HG02938 (cell line): Measurements from ENCODE around the gene FNDC3B.

Experiments
- ATAC-seq: cut with Tn5 transposase; IDR thresholded peaks from one replicate; pipeline ENCODE4 v1.9.1; 2021; ENCODE audit warnings: mild to moderate bottlenecking, moderate library complexity; ENCODE audit not compliant: unreplicated experiment

Gene FNDC3B

DNA sequence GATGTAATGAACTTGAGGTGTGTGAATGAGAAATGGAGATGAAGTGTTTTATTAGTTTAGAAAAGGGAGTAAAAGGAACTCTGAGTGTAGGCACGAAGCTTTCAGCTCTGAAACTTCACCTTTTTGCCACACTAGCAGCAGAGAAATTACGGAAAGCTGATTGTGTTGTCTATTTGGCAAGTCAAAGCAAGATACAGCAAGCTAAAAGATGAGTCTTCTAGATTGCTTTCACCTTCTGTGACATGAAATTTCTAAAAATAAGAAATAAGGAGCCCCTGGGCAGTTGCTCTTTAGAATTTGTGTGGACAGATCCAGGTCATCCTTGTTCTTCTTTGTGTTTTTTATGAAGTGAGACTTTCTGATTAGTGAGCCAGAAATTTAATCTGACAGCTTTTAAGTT, 143.4 kb downstream of the FNDC3B start:
- ATAC-seq: no peak

DNA sequence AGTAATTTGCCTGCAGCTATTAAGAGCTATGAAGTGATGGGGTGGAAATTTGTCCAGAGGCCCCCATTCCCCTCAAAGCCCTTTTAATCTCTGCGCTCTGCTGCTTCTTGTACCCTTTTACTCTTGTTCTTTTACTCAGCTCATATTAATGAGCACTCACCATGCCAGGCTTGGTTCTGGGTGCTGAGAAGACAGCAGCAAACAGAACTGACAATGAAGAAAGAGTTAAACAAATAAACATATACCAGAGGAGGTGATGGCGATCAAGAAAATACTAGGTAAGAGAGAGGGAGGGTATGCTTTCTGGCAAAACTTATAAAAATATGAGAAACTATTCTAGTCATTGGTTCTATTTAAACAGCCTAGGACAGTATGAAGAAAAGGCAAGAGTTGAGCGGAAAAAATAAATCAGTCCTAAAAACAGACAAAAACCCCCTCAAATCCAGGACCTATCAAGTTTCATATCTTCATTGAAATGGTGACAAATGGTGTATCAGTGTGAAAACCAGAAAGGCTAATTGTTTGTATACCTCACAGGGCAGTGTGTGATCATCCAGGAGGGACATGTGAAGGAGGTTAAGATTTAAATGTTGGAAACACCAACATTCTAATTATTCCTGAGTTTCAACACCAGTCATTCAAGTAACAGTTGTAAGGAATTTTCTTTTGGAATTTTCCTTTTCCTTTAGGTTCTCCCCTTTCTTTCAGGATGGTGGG, 144.9 kb downstream of the FNDC3B start:
- no peak for ATAC-seq

DNA sequence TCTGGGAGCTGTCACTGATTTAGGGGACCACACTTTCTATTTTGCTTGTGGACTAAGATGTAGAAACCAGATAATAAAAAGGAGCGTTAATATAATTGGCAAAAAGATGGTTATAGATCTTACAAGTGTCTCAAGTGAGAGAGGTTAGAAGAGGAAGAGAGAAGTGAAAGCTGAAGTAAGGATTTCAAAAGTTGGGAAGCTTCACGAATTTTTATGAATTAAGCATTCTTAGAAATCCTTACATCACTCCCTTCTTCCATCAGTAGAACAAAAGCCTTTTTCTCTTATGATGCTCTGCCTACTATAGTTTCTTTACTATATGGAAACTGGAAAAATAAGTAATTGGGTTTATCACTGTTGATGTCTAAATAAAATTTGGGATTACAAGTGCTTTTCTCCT, 146.5 kb downstream of the FNDC3B start:
- ATAC-seq: no peak

DNA sequence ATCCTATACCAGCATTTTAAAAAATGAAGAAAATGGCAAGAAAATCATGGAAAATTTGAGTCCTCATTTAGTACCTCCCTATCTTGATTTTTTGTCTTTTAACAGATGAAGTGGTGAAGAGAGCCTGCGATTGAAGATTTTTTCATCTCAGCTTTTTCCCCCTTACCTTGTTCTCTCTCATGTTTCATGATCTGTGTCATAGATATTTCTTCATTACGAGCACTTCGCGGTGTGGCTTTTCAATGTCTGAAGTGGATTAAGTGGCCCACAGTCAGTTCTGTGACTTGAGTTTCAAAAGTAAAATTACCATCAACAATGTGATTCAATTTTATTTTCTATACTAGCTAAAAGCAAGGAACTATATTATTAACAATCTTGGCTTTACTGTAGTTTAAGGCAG, 147.2 kb downstream of the FNDC3B start:
- ATAC-seq: no peak

DNA sequence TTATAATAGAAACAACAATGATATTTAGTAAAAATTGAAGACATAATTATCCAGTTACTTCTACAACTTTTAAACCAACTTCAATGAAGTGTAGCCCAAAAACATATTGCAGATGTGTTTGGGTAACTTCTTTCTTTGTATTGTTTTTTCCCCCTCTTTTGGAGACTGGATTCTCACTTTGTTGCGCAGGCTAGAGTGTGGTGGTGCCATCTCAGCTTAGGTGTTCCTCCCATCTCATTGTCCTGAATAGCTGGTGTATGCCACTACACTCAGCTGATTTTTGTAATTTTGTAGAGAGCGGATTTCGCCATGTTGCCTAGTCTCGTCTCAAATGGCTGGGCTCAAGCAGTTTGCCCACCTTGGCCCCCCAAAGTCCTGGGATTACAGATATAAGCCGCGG, 148.1 kb downstream of the FNDC3B start:
- no peak for ATAC-seq

DNA sequence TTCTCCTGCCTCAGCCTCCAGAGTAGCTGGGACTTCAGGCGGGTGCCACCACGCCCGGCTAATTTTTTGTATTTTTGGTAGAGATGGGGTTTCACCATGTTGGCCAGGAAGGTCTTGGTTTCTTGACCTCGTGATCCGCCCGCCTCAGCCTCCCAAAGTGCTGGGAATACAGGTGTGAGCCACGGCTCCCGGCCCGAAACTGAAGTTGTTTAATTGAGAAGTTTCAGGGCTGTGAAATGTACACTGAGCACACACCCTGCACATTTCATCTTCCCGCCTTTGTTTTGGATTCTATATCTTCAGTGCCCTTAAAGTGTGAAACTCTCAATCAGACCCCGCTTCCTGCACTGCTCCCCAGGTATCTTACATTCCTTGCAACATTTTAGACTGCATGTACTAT, 149.1 kb downstream of the FNDC3B start:
- ATAC-seq: no peak

DNA sequence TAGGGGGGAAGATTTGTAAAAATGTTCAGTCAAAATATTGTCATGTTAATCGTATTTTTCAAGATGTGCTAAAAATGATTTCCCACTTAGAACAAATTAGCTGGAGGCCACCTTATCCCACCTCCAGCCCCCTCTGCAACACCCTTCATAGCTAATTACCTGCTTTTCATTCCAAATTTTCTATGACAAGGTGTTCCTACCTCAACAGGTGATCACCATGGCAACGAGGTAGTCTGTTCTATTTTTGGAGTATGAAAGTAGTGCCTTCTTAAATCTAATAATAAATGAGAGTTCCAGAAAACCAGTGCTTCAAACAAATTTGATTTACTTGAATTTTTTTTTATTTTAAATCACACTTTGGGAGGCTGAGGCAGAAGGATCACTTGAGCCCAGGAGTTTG, 149.8 kb downstream of the FNDC3B start:
- no peak for ATAC-seq

DNA sequence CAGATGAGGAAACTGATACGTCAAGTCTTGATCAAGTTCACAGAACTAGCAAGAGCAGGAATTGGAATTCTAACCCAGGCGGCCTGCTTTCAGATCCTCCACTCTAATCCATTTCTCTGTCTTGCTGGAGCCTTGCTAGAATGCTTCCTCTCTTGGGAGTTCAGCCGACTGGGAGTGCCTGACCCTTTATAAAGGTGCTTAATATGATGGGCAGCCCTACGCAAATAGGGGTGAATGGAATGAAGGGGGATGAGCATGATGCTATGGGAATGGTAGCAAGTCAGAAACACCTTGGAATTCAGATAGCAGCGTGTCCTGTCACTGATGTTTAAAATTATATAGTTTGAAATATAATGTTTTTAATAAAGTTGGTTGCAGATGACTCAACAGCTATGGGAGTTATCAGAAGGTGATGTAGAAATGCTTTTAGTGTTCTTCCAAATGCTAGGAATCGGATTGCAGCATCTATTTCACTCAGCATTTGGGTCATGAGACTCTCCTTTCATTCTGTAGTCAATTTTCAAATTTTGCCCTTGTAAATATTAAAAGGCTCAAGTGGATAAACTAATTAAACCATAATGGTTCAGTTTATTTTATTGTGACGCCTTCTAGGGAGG, 150.7 kb downstream of the FNDC3B start:
- ATAC-seq: no peak

DNA sequence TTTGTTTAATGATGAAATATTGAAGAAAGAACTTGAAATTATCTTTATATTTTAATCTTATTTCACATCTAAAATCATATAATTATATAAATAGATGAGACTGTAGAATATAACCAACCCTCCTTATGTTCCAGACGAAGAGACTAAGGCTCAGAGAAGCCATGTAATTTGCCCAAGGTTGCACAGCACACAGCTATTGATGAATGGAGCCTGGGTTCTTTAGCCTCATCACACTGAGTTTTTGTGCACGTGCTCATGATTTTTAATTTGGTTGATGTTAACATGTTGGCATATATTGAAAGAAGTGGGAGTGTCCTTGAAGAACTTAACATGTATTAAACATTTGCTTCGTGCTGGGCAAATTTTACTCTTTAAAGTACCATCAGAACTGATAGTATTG, 151.6 kb downstream of the FNDC3B start:
- no peak for ATAC-seq

DNA sequence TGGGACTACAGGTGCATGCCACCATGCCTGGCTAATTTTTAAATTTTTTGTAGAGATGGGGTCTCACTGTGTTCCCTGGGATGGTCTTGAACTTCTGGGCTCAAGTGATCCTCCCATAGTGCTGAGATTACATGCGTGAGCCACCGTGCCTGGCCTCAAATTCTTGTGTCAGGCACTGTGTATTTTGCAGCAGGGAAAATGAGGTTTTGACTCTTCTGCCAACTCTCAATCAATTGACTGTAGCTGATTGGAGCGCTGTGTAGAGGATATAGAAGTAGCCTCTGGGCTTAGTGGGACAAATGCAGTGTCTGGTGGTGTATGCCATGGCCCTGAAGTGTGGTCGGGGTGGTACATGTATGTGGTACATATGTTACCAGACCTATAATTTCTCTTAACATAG, 152.3 kb downstream of the FNDC3B start:
- ATAC-seq: no peak

DNA sequence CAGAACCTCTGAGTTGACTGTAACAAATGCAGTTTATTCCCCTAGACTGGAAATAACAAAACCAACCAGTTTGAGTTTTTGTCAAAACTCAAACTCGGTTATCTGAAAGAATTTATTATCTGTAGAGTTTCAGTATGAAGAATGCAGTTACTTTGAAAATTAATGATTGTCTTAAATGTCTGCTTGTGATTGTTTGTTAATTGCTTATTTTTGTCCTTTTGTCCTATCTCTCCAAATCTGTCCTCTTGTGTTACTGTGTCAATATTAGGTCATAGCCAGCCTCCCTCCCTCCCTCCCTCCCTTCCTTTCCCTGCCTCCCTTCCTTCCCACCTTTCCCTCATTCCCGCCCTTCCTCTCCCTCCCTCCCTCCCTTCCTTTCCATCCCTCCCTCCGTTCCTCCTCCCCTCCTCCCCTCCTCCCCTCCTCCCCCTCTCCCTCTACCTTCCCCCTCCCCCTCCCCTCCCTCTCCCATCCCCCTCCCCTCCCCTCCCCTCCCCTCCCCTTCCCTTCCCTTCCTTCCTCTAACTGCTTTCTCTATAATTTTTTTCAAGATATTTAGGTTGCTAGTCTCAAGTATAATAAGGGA, 153.5 kb downstream of the FNDC3B start:
- ATAC-seq: no peak

DNA sequence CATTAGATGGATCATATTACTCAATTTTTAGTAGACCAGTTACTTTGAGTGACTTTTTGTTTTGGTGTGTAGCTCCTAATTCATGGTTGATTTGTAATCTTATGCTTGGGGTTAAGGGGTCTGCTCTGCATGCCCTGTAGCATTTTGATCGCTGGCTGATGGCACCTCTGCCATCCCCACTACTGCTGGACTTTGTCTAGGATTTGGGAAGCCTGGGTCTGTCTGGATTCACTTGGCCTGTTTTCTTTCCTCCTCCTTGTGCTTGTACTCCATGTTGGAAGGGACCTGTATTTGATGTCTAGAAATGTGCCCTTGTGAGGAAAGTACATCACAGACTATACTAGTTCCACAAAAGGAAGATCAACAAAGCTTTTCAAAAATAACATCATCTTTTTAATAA, 154.1 kb downstream of the FNDC3B start:
- no peak for ATAC-seq

DNA sequence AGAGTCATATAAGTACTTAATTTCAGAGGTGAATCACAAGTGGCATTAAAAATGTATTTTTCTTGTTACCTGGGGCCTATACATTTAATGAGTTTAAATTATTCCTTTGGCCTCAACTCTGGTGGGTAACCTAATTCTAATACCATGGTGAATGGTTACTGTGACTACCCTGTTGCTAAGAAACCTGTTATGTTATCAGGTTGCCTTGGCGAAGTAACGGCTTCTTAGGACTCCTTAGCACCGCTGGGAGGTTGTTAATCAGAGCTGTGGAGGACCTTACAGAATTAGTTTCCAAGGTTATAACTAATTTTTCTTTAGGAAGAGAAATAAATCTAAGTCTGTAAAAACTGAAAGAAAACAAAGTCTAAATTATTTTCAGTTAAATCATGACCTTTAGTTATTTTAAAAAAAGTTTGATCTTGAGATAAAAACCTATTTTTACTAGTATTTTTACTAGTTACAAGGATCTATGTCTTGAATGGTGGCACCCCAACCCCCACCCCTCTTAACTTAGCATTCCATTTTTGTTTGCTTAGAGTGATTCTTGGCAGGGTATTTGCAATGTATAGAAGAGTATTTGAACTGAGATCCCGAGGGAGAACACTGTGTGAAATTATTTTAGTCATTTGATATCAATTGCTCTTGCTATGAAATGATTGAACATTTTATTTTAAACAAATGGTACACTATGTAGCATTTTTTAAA, 155.5 kb downstream of the FNDC3B start:
- ATAC-seq: no peak

DNA sequence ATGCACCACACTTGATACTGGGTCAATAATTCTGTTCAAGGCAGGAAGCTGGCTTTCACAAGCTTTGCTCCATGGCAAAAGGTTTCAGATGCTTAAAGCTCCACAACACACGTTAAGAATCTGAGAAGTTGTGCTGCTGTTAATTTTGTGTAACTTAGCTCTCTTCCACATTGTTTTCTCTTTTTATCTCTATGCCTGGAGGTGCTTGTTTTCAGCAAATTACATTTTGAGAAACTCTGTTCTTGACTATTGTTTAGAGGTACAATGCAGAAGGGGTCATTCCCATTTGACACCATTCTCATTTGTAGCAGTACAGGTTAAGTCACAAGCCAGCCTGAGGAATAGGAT, 156.0 kb downstream of the FNDC3B start:
- no peak for ATAC-seq

DNA sequence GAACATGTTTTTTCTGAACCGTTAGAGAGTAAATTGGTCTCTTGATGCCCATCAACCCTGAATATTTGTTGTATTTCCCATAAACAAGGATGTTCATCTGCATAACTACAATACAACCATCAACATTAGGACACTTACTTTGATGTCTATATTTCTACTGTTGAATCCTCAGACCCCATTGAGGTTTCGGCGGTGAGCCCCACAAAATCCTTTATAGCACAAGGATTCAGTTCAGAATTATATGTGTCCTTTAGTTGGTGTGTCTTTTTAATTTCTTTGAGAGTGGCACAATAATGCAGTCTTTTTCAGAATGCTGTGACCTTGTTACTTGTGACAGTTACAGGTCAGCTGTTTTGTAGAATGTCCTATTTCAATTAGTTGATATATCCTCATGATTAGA, 158.0 kb downstream of the FNDC3B start:
- no peak for ATAC-seq

DNA sequence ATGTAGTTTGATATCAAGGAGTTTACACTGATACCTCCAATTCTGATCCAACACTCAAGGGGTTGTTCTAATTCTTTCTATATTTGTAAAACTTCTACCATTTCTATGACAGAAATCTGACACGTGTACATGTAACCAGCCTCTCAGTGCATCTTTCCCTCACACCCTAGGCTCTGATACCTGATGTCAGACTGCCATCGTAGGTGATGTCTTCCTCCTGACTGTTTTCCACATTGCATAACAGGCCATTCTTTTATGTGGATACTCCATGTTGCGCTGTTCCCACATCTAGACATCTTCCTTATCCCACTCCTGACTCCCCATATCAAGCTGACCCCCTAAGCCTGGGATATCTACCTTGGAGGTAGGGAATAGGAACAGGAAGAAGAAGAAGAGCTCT, 159.1 kb downstream of the FNDC3B start:
- no peak for ATAC-seq

DNA sequence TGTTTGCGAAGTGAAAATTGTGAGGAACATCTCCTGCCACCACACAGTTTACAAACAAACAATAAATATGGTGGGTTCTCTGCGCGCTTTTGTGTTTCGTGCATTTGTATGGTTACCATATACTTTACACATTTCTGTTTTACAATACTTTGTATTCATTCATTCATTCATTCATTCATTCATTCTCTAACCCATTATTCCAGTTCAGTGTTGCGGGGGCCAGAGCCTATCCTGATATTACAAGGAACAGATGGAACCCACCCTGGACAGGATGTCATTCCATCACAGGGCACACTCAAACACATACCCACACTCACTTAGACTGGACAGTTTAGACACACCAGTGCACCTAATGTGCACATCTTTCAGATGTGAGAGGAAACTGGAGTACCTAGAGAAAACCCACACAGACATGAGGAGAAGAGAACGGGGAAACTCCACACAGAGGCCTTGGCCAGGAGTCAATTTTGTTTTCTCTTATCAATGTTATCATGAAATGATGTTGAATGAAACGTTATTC, 160.5 kb downstream of the FNDC3B start:
- no peak for ATAC-seq

DNA sequence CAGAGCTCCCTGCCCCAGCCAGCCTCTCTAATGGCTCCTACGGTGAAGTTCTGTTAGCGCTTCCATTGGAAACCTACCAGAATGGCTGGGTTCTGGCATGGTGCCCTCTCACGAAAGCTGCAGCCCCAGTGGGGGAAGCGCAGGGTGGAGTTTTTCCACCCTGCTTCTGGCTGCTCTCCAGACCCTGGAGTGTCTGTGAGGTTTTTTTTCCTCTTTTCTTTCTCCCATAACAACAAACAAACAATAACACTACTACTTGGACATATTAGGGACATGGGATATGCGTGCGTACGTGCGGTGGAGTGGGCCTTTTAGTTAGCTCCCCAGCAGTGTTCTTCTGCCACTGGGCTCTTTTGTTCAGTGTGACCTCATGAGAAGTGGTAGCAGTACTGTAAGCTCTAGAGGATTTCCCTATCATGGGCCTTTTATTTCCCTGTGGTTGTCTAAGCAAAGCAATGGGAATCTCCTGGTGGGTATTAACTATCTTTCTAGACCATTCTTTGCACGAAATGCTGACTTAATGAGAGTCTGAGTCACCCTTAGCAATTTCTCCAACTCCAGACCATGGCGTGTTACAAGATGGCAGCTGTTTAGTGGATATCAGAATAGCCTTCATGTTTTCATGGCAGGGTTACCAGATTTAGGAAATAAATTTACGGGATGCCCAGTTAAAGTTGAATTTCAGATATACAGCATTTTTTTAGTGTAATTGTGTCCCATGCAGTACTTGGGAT, 161.9 kb downstream of the FNDC3B start:
- no peak for ATAC-seq

DNA sequence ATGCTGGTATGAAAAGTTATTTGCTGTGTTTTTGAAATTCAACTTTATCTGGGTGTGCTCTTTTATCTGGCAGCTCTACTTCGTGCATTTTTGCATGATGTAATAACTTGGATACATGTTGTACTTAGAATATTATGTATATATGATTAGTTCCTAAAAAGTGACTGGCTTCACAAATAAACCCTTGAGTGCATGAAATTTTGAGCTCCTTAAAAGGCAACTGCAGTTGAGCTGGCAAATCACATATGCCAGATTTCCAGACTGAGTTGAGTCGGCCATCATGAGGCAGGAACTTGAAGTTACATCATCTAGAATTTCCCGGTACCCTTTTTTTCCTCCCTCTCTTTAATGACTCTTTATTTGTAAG, 162.5 kb downstream of the FNDC3B start:
- ATAC-seq: no peak

DNA sequence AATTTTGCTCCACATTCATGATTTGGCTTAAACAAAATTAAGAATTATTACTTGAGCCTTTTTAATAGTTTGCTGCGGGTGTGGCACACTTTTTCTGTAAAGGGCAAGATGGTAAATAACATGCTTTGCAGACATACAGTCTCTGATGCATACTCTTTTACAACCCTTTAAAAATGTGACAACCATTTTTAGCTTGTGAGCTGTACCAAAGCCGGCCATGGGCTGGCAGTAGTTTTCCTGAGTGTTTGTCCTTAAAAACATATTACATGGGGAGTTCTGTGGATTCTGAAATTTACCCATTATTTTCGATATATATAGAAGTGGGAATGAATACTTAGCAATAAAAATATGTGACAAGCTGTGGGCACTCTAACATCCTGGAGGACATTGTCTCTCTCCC, 163.4 kb downstream of the FNDC3B start:
- no peak for ATAC-seq

DNA sequence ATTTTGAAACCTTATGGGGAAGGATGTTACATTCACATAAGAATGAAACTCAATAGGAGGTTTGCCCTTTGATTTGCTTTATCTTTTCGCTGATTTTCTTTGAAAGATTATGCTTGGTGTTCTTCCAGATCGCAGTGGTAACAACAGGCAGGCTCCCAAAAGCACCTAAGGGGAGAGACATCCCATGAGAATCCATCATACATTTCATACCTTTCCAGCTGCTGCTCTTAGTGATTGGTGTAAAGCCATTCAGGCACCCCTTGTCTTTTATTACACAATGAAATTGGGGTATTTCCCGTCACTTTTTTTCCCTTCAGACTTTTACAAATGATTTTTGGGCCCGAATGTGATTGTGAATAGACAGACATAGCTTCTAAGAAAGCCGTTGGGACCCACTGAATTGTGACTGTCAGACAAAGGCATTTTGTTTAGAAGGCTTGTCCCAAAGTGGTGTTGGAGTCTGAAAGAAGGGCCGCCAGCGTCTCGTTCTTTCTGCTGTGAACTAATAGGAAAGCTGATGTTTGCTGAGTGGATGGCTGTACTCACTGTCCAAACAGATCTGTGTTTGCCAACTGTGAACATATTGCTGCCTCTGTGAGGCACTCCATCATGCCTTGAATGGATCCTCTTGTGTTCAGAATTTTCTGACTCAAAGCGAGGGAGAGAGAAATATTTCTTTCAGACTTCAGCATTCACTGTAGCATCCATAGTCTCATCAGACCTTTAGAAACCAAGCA, 164.3 kb downstream of the FNDC3B start:
- no peak for ATAC-seq
